HEK293 (cell line): ENCODE results near the gene CYB5D1.

Experiments
- CTCF ChIA-PET: fragments of 350-600 bp; formaldehyde crosslinking; extraction: SDS; loops from one replicate; lab custom pipeline; 2021; ENCODE audit warnings: antibody characterized with exemption; lab: Yijun Ruan, JAX
- POLR2A ChIA-PET: fragments of 300-600 bp; formaldehyde crosslinking; extraction: SDS; loops from one replicate; lab custom pipeline; 2020; ENCODE audit warnings: antibody characterized with exemption, inconsistent platforms; lab: Yijun Ruan, JAX
- H3K27ac ChIP-seq: fragments of 200-500 bp; sonication (Bioruptor generic); 2 replicates; pipeline ENCODE4 v1.5.1; 2014; ENCODE audit warnings: low read depth, low read length, control low read depth, inconsistent platforms; ENCODE audit errors: extremely low read depth
- H3K36me3 ChIP-seq, 2 experiments: fragments of 200-500 bp in 1 of 2; sonication (Bioruptor generic) in 1 of 2; 1 replicate in 1 of 2; 2 replicates in 1 of 2; pipeline ENCODE4 v1.5.1; 2014 to 2017; ENCODE audit warnings: inconsistent platforms in 2 of 2, low read length in 2 of 2; ENCODE audit not compliant: control insufficient read depth in 2 of 2, insufficient read depth in 1 of 2
- H3K4me1 ChIP-seq: fragments of 200-500 bp; sonication (Bioruptor generic); 2 replicates; pipeline ENCODE4 v1.5.1; 2014; ENCODE audit warnings: mild to moderate bottlenecking, low read length, inconsistent platforms; ENCODE audit not compliant: control insufficient read depth, insufficient read depth
- H3K4me3 ChIP-seq: 2 replicates; pipeline ENCODE4 v1.5.1; 2011; ENCODE audit warnings: low read depth, mild to moderate bottlenecking, control low read depth, low read length, moderate library complexity
- H3K9me3 ChIP-seq: fragments of 200-500 bp; sonication (Bioruptor generic); 2 replicates; pipeline ENCODE4 v1.5.1; 2014; ENCODE audit warnings: low read depth, low read length, inconsistent platforms; ENCODE audit not compliant: control insufficient read depth, insufficient read depth
- PRDM1 ChIP-seq: fragments of 450-650 bp; formaldehyde crosslinking; IDR thresholded peaks from 2 replicates; pipeline ENCODE4; 2016; ENCODE audit warnings: missing biosample characterization, missing genetic modification characterization
- SP3 ChIP-seq: fragments of 450-650 bp; formaldehyde crosslinking; IDR thresholded peaks from 2 replicates; pipeline ENCODE4 v1.5.1; 2016; ENCODE audit warnings: missing biosample characterization, missing genetic modification characterization
- ZBTB7A ChIP-seq: fragments of 450-650 bp; formaldehyde crosslinking; IDR thresholded peaks from 2 replicates; pipeline ENCODE4 v1.5.1; 2016; ENCODE audit warnings: low read depth, missing biosample characterization, missing genetic modification characterization
- ZFP69B ChIP-seq: fragments of 450-650 bp; formaldehyde crosslinking; IDR thresholded peaks from 2 replicates; pipeline ENCODE4 v1.5.1; 2016; ENCODE audit warnings: missing biosample characterization, missing genetic modification characterization
- ZNF10 ChIP-seq: fragments of 450-650 bp; formaldehyde crosslinking; IDR thresholded peaks from 2 replicates; pipeline ENCODE4 v1.5.1; 2017; ENCODE audit warnings: missing biosample characterization, missing genetic modification characterization
- ZNF302 ChIP-seq: fragments of 450-650 bp; formaldehyde crosslinking; IDR thresholded peaks from 2 replicates; pipeline ENCODE4 v1.5.1; 2016; ENCODE audit warnings: missing biosample characterization, missing genetic modification characterization, low read depth
- ZNF404 ChIP-seq: fragments of 450-650 bp; formaldehyde crosslinking; IDR thresholded peaks from 2 replicates; pipeline ENCODE4 v1.5.1; 2017; ENCODE audit warnings: missing biosample characterization, missing genetic modification characterization
- ZNF521 ChIP-seq: fragments of 450-650 bp; formaldehyde crosslinking; IDR thresholded peaks from 2 replicates; pipeline ENCODE4 v1.5.1; 2017; ENCODE audit warnings: missing biosample characterization, mild to moderate bottlenecking, missing genetic modification characterization
- ZNF529 ChIP-seq: fragments of 450-650 bp; formaldehyde crosslinking; IDR thresholded peaks from 2 replicates; pipeline ENCODE4 v1.5.1; 2017; ENCODE audit warnings: missing genetic modification characterization, missing biosample characterization; ENCODE audit not compliant: insufficient replicate concordance
- ZNF600 ChIP-seq: fragments of 450-650 bp; formaldehyde crosslinking; IDR thresholded peaks from 2 replicates; pipeline ENCODE4 v1.5.1; 2016; ENCODE audit warnings: missing biosample characterization, missing genetic modification characterization
- ZNF624 ChIP-seq: fragments of 450-650 bp; formaldehyde crosslinking; IDR thresholded peaks from 2 replicates; pipeline ENCODE4 v1.5.1; 2017; ENCODE audit warnings: missing biosample characterization, missing genetic modification characterization
- ZNF654 ChIP-seq: fragments of 450-650 bp; formaldehyde crosslinking; IDR thresholded peaks from 2 replicates; pipeline ENCODE4 v1.5.1; 2016; ENCODE audit warnings: low read depth, missing biosample characterization, missing genetic modification characterization
- TF ChIP-seq, protein P1 (sequence below): fragments of 450-650 bp; formaldehyde crosslinking; IDR thresholded peaks from 2 replicates; pipeline ENCODE4 v1.5.1; 2016; ENCODE audit warnings: missing biosample characterization, missing genetic modification characterization
- TF ChIP-seq, protein P2 (sequence below): fragments of 450-650 bp; formaldehyde crosslinking; IDR thresholded peaks from 2 replicates; pipeline ENCODE4 v1.5.1; 2016; ENCODE audit warnings: missing biosample characterization, missing genetic modification characterization
- TF ChIP-seq, protein P3 (sequence below): fragments of 450-650 bp; formaldehyde crosslinking; IDR thresholded peaks from 2 replicates; pipeline ENCODE4 v1.5.1; 2016; ENCODE audit warnings: missing biosample characterization, missing genetic modification characterization

Gene CYB5D1

DNA sequence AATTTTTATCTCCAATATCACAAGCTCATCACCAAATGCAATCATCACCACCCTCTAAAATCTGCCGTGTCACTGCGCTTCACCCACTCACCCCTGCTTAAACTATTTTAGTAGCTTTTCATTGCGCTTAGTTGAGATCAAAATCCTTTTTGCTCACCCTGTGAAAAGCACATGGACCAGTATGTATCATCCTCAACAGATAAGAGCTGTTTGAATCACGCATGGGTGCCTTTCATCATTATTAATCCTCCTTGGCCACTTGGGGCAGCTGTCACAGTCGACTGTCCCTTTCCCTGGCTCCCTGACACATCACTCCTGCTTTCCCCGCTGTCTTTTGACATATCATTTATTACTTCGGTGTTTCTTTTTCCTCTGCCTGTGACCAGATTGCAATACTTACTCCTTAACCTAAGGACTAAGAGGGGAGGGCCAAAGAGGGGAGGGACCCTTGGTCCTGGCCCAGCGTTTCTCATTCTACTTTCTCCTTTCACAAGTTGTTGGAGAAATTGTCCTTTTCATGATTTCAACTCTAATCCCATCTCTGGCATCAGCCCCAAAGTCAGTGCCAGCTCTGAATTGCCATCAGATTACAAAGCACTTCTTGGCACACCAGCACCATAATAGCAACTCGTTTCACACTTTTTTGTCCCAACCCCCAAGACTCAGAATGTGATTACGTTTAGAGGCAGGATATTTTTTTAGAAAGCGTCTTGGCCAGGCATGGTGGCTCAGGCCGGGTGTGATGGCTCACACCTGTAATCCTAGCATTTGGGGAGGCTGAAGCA is 32.4 kb upstream of the CYB5D1 start:
- TF ChIP-seq PRDM1 (tag by site-specific recombination) (peak; percentile 93), ZFP69B (tag by site-specific recombination) (no peak)
- TF ChIP-seq, protein P1, sequence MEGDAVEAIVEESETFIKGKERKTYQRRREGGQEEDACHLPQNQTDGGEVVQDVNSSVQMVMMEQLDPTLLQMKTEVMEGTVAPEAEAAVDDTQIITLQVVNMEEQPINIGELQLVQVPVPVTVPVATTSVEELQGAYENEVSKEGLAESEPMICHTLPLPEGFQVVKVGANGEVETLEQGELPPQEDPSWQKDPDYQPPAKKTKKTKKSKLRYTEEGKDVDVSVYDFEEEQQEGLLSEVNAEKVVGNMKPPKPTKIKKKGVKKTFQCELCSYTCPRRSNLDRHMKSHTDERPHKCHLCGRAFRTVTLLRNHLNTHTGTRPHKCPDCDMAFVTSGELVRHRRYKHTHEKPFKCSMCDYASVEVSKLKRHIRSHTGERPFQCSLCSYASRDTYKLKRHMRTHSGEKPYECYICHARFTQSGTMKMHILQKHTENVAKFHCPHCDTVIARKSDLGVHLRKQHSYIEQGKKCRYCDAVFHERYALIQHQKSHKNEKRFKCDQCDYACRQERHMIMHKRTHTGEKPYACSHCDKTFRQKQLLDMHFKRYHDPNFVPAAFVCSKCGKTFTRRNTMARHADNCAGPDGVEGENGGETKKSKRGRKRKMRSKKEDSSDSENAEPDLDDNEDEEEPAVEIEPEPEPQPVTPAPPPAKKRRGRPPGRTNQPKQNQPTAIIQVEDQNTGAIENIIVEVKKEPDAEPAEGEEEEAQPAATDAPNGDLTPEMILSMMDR (tag by site-specific recombination), result peak; percentile 73; the same call in 1 of the 2 replicates
- Histone ChIP-seq H3K4me1 (no peaks in the 10 kb centered on the region), H3K4me3 (no peak overlapping the region), H3K27ac (no peak overlapping the region), H3K9me3 (no peaks in the 10 kb centered on the region), H3K36me3 (no peaks in the 10 kb centered on the region)
- CTCF ChIA-PET, result interaction anchor here (0.6 to 3.2 kb wide), 25 partner anchors 8 to 232 kb away, joined by 3 to 39 read pairs (median 4); partner anchors contain the start of genes CYB5D1, KDM6B and NAA38
- POLR2A ChIA-PET, result interaction anchor here (0.9 to 1.9 kb wide), 5 partner anchors 13 to 82 kb away, joined by 3 to 13 read pairs (median 3); partner anchors contain the start of gene NAA38

DNA sequence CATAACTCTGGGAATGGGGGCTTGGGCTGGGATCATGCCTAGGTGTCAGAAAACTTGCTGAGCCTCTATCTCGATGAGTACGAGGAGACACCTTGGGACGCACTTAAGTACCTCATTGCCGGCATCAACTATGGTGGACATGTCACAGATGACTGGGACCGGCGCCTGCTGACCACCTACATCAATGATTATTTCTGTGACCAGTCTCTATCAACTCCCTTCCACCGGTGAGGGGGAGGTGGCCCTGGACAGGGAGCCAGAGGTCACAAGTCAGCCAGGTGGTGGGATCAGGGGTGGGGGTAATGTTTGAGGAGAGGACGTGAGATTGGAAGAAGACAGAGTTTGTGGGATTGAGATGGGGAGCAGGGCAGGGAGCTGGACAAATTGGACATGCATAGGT is 27.2 kb upstream of the CYB5D1 start:
- H3K27ac ChIP-seq, result no peak overlapping the region
- H3K4me1 ChIP-seq, result peaks cover 5% of the 10 kb centered on the region; the same call in 1 of the 2 replicates
- ChIA-PET POLR2A (interaction anchor here (1.1 to 6.1 kb wide), 2 partner anchors 11 to 26 kb away, joined by 3 to 42 read pairs; partner anchors contain the start of genes CYB5D1, NAA38 and TMEM88), CTCF (interaction anchor here (0.6 to 1.9 kb wide), 5 partner anchors 28 to 227 kb away, joined by 3 to 5 read pairs (median 3); no protein-coding TSS in a partner anchor)
- no peaks in the 10 kb centered on the region for H3K9me3 ChIP-seq
- H3K4me3 ChIP-seq, result no peak overlapping the region
- no peaks in the 10 kb centered on the region for H3K36me3 ChIP-seq
- TF ChIP-seq SP3 (no peak), ZNF10 (tag by site-specific recombination) (0 out of 2 replicates have a peak, but pooled peaks have one; percentile 19)
- TF ChIP-seq, protein P2, sequence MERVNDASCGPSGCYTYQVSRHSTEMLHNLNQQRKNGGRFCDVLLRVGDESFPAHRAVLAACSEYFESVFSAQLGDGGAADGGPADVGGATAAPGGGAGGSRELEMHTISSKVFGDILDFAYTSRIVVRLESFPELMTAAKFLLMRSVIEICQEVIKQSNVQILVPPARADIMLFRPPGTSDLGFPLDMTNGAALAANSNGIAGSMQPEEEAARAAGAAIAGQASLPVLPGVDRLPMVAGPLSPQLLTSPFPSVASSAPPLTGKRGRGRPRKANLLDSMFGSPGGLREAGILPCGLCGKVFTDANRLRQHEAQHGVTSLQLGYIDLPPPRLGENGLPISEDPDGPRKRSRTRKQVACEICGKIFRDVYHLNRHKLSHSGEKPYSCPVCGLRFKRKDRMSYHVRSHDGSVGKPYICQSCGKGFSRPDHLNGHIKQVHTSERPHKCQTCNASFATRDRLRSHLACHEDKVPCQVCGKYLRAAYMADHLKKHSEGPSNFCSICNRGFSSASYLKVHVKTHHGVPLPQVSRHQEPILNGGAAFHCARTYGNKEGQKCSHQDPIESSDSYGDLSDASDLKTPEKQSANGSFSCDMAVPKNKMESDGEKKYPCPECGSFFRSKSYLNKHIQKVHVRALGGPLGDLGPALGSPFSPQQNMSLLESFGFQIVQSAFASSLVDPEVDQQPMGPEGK (tag by site-specific recombination), result no peak

DNA sequence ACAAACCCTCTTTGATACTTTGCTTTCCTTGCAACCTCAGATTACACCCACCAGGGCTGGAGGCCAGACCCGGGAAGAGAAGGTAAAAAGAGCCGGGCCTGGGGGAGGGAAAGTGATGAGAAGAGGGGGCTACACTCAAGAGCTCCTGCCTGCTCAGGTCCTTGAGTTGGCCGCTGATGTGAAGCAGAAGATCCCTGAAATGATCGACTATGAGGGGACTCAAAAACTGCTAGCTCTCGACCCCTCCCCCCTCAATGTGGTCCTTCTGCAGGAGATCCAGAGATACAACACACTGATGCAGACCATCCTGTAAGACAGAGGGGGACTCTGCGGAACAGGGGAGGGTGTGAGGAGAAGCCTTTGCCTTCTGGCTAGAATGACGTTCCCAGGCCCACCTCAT is 26.6 kb upstream of the CYB5D1 start:
- POLR2A ChIA-PET, result interaction anchor here (1.1 to 6.1 kb wide), 2 partner anchors 11 to 25 kb away, joined by 3 to 42 read pairs; partner anchors contain the start of genes CYB5D1, NAA38 and TMEM88
- Histone ChIP-seq H3K27ac (no peak overlapping the region), H3K36me3 (no peaks in the 10 kb centered on the region), H3K4me3 (no peak overlapping the region), H3K9me3 (no peaks in the 10 kb centered on the region), H3K4me1 (peaks cover 5% of the 10 kb centered on the region; the same call in 1 of the 2 replicates)
- no peak for TF ChIP-seq ZNF654 (tag by site-specific recombination)
- TF ChIP-seq ZNF600 (tag by site-specific recombination), result no peak
- no peak for TF ChIP-seq ZNF529
- TF ChIP-seq ZBTB7A (tag by site-specific recombination), result no peak
- no peak for TF ChIP-seq ZNF521 (tag by site-specific recombination)
- no peak for TF ChIP-seq ZNF302
- TF ChIP-seq ZNF624 (tag by site-specific recombination), result no peak
- TF ChIP-seq, protein P3, sequence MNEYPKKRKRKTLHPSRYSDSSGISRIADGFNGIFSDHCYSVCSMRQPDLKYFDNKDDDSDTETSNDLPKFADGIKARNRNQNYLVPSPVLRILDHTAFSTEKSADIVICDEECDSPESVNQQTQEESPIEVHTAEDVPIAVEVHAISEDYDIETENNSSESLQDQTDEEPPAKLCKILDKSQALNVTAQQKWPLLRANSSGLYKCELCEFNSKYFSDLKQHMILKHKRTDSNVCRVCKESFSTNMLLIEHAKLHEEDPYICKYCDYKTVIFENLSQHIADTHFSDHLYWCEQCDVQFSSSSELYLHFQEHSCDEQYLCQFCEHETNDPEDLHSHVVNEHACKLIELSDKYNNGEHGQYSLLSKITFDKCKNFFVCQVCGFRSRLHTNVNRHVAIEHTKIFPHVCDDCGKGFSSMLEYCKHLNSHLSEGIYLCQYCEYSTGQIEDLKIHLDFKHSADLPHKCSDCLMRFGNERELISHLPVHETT (tag by site-specific recombination), result no peak
- no peak for TF ChIP-seq ZNF404 (tag by site-specific recombination)
- CTCF ChIA-PET, result interaction anchor here (0.8 to 1.9 kb wide), 6 partner anchors 8 to 226 kb away, joined by 3 to 5 read pairs (median 4); no protein-coding TSS in a partner anchor
